Glutamatergic neuron (in vitro differentiated cells): Measurements from ENCODE around the gene ATG4D. TPM values are rescaled to one million over a fixed set of nuclear protein-coding genes. Genes with fewer than 3 reads are reported as not detected.
A peak's percentile ranks its signal among the peaks of the same experiment; 100 is the strongest.
"Not testable (repeated sequence)": the region's sequence is repeated elsewhere in the genome, so short reads cannot be mapped to it uniquely, and the experiment has no call there.

ENCODE experiments used
- DNase-seq: peaks from one replicate; pipeline ENCODE4 v3.0.0; 2022
- H3K27ac Mint-ChIP-seq: one replicate; pipeline ENCODE4 v1.8.0; 2020; ENCODE audit warnings: mild to moderate bottlenecking, mixed read lengths, inconsistent platforms; ENCODE audit not compliant: unreplicated experiment
- H3K27me3 Mint-ChIP-seq: one replicate; pipeline ENCODE4 v1.8.0; 2020; ENCODE audit warnings: mild to moderate bottlenecking, moderate library complexity, mixed read lengths, inconsistent platforms; ENCODE audit not compliant: unreplicated experiment
- H3K36me3 Mint-ChIP-seq: one replicate; pipeline ENCODE4 v1.8.0; 2020; ENCODE audit warnings: mild to moderate bottlenecking, mixed read lengths, inconsistent platforms; ENCODE audit not compliant: unreplicated experiment
- H3K4me1 Mint-ChIP-seq: one replicate; pipeline ENCODE4 v1.8.0; 2020; ENCODE audit warnings: mild to moderate bottlenecking, low read depth, mixed read lengths, inconsistent platforms; ENCODE audit not compliant: unreplicated experiment
- H3K4me3 Mint-ChIP-seq: one replicate; pipeline ENCODE4 v1.8.0; 2020; ENCODE audit warnings: mild to moderate bottlenecking, mixed read lengths, inconsistent platforms; ENCODE audit not compliant: unreplicated experiment
- H3K9me3 Mint-ChIP-seq: one replicate; pipeline ENCODE4 v1.8.0; 2020; ENCODE audit warnings: mild to moderate bottlenecking, moderate library complexity, mixed read lengths, inconsistent platforms; ENCODE audit not compliant: unreplicated experiment
- total RNA-seq: library from RNA; stranded (reverse); fragmentation: NEBNext Ultra II Directional; extraction: Animal tissue kit (Norgen Biotek cat#: 25700); gene quantifications from one replicate; pipeline ENCODE4 v1.2.1, GENCODE V29; 2021; ENCODE audit not compliant: unreplicated experiment
- TF ChIP-seq, protein P1 (sequence below): fragments of 200-600 bp; sonication (generic); IDR thresholded peaks from one replicate; pipeline ENCODE4 v1.5.0; 2021; ENCODE audit not compliant: partially characterized antibody, unreplicated experiment

The ATG4D gene
- total RNA-seq, 1 donor from 2014 or later: 56.1 TPM

DNA sequence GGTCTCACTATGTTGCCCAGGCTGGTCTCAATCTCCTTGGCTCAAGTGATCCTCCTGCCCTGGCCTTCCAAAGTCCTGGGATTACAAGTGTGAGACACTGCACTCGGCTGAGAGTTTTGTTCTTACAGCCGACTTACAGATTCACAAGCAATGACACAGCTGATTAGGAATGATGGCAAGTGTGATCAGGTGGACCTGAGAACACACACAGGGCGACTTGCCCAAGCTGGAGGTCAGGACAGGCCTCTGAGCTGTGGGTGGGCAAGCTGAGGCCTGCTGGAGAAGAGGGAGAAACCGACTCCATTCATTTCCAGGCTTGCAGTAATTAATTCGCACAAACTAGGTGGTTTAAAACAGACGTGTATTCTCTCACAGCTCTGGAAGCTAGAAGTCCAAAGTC, 8.1 kb upstream of the ATG4D start:
- no peak for DNase-seq
- TF ChIP-seq, protein P1, sequence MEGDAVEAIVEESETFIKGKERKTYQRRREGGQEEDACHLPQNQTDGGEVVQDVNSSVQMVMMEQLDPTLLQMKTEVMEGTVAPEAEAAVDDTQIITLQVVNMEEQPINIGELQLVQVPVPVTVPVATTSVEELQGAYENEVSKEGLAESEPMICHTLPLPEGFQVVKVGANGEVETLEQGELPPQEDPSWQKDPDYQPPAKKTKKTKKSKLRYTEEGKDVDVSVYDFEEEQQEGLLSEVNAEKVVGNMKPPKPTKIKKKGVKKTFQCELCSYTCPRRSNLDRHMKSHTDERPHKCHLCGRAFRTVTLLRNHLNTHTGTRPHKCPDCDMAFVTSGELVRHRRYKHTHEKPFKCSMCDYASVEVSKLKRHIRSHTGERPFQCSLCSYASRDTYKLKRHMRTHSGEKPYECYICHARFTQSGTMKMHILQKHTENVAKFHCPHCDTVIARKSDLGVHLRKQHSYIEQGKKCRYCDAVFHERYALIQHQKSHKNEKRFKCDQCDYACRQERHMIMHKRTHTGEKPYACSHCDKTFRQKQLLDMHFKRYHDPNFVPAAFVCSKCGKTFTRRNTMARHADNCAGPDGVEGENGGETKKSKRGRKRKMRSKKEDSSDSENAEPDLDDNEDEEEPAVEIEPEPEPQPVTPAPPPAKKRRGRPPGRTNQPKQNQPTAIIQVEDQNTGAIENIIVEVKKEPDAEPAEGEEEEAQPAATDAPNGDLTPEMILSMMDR: no peak
- Mint-ChIP-seq H3K36me3 (no peaks in the 10 kb centered on the region), H3K4me1 (no peaks in the 10 kb centered on the region), H3K9me3 (peaks cover 2% of the 10 kb centered on the region), H3K27ac (no peak overlapping the region), H3K4me3 (no peak overlapping the region), H3K27me3 (peaks cover 5% of the 10 kb centered on the region)

DNA sequence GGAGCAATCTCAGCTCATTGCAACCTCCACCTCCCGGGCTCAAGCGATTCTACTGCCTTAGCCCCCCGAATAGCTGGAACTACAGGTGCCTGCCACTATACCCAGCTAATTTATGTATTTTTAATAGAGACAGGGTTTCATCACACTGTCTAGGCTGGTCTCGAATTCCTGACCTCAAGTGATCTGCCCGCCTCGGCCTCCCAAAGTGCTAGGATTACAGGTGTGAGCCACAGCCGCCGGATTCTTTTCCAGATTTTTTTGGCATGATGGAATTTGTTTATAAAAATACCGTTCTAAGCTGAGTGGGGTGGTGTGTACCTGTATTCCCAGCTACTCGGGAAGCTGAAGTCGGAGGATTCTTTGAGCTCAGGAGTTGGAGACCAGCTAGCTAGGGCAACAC, 6.0 kb upstream of the ATG4D start:
- no peak overlapping the region for H3K4me3 Mint-ChIP-seq
- no peak overlapping the region for H3K27ac Mint-ChIP-seq
- no peak for DNase-seq
- TF ChIP-seq, protein P1: no peak
- H3K27me3 Mint-ChIP-seq: peaks cover 5% of the 10 kb centered on the region
- H3K36me3 Mint-ChIP-seq: no peaks in the 10 kb centered on the region
- H3K4me1 Mint-ChIP-seq: no peaks in the 10 kb centered on the region
- H3K9me3 Mint-ChIP-seq: peaks cover 2% of the 10 kb centered on the region

DNA sequence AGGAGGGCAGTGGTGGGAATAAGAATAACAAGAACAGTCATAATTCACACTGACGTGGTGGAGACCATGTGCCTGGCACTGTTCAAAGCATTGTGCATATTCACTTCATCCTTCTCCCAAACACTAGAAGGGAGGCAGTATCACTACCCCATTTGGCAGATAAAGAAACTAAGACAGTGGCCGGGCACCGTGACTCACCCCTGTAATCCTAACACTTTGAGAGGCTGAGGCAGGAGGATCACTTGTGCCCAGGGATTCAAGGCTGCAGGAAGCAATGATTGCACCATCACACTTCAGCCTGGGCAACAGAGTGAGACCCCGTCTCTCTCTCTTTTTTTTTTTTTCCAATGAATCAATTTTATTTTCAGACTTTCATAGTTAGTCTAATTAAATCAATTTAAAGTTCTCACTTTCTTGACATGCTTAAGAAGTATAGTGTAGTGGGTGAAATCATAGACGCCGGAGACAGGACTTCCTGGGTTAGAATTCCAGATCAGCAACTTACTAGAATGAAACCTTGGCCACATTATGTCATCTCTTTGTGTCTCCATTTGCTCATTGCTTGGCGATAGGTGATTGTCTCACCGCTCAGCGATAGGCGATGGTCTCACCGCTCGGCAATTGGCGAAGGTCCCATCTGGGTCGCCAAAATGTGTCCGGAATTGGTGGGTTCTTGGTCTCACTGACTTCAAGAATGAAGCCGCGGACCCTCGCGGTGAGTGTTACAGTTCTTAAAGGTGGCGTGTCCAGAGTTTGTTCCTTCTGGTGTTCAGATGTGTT, 5.3 kb upstream of the ATG4D start:
- no peak for DNase-seq
- no peak overlapping the region for H3K27ac Mint-ChIP-seq
- H3K4me3 Mint-ChIP-seq: no peak overlapping the region
- H3K36me3 Mint-ChIP-seq: no peaks in the 10 kb centered on the region
- H3K9me3 Mint-ChIP-seq: peaks cover 4% of the 10 kb centered on the region
- no peaks in the 10 kb centered on the region for H3K4me1 Mint-ChIP-seq
- TF ChIP-seq, protein P1: no peak
- peaks cover 7% of the 10 kb centered on the region for H3K27me3 Mint-ChIP-seq

DNA sequence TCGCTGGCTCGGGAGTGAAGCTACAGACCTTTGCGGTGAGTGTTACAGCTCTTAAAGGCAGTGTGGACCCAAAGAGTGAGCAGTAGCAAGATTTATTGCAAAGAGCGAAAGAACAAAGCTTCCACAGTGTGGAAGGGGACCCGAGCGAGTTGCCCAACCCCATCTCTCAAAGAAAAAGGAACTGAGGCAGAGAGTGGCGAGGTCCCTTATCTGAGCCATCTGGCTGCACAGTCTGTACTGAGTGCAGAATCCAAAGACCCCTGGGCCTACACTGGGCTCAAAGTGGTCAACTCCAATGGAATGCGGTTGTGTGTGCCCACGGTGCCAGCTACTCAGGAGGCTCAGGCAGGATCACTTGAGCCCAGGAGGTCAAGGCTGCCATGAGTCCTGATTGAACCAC, 4.7 kb upstream of the ATG4D start:
- H3K4me1 Mint-ChIP-seq, H3K9me3 Mint-ChIP-seq, H3K27ac Mint-ChIP-seq, H3K27me3 Mint-ChIP-seq, DNase-seq, H3K4me3 Mint-ChIP-seq, H3K36me3 Mint-ChIP-seq: not testable (repeated sequence)

DNA sequence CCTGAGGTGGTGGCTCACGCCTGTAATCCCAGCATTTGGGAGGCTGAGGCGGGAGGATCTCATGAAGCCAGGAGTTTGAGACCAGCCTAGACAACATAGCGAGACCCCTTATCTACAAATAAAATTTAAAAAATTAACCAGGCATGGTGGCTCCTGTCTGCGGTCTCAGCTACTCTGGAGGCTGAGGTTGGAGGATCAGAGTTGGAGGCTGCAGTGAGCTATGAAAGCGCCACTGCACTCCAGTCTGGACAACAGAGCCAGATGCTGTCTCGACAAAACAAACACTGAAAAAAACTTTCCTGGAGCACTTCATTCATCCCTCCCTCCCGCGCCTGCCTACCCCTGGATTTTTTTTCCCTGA, 665 bp upstream of the ATG4D start:
- no peak for DNase-seq
- Mint-ChIP-seq H3K4me3 (peak overlapping the region; percentile 77), H3K4me1 (peaks cover 1% of the 10 kb centered on the region), H3K9me3 (peaks cover 6% of the 10 kb centered on the region), H3K27me3 (peaks cover 7% of the 10 kb centered on the region), H3K27ac (no peak overlapping the region), H3K36me3 (no peaks in the 10 kb centered on the region)
- TF ChIP-seq, protein P1: no peak
